GM12872 (cell line): ENCODE results near the gene CCDC69.

ENCODE experiments used
- CTCF ChIP-seq: IDR thresholded peaks from 3 replicates; pipeline ENCODE4 v1.5.1; 2011; ENCODE audit warnings: low read depth, mild to moderate bottlenecking, low read length, moderate library complexity; ENCODE audit not compliant: insufficient read depth

Gene CCDC69

GRCh38 chr5:151258816-151259215, 34.9 kb upstream of the CCDC69 start:
- no peak for TF ChIP-seq CTCF

GRCh38 chr5:151258201-151258611, 34.3 kb upstream of the CCDC69 start:
- TF ChIP-seq CTCF: no peak

GRCh38 chr5:151257731-151258181, 33.9 kb upstream of the CCDC69 start:
- TF ChIP-seq CTCF: no peak

GRCh38 chr5:151255621-151256286, 31.9 kb upstream of the CCDC69 start:
- no peak for TF ChIP-seq CTCF

- TF ChIP-seq CTCF: no peak
Observed at GRCh38 chr5:151254556-151254955, 30.7 kb upstream of the CCDC69 start.

- no peak for TF ChIP-seq CTCF
Observed at GRCh38 chr5:151253605-151253950, 29.7 kb upstream of the CCDC69 start.

- TF ChIP-seq CTCF: no peak
Observed at GRCh38 chr5:151252762-151253604, 29.1 kb upstream of the CCDC69 start, which contains the start of gene GM2A. TSS of gene GM2A (plus strand) at chr5:151253185. CDS start at chr5:151253217, 32 bp downstream.
